Thyroid gland (tissue), 4 donors: Measurements from ENCODE around the gene NCBP3.

Experiments used
- CTCF ChIP-seq, 6 experiments: fragments of 200-600 bp in 3 of 6; fragments of 450-650 bp in 3 of 6; sonication (generic) in 3 of 6; IDR thresholded peaks; one replicate each; pipeline ENCODE4 v1.5.1; 2016 to 2019; ENCODE audit warnings: antibody characterized with exemption in 6 of 6, mild to moderate bottlenecking in 2 of 6, inconsistent platforms in 1 of 6, moderate library complexity in 1 of 6
- POLR2A ChIP-seq, 2 donors: fragments of 450-650 bp; IDR thresholded peaks; one replicate each; pipeline ENCODE4 v1.6.1; 2017; ENCODE audit warnings: antibody characterized with exemption in 2 of 2, mild to moderate bottlenecking in 2 of 2, moderate library complexity in 1 of 2

DNA sequence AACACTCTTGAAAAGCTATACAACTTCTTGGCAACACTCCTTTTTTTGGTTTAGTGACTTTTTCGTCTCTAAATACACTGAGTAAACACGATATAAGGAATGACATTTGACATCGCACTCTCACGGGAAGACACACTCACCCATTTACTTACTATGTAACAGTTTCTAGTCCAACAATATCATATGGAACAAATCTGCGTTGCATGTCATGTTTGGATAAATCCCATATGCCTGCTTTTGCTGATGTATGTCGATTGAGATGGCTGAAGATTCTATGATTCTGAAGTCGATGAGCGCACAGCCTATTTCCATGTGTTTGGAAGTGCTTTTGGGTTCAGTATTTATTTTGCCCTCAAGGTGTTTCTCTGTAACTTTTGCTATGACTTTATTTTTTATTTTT lies 63.3 kb downstream of the NCBP3 start:
- TF ChIP-seq CTCF (IDR thresholded peaks at IDR 0.05): no peak
- no peak for TF ChIP-seq POLR2A (IDR thresholded peaks at IDR 0.05)
